OCI-LY1 (cell line): ENCODE measurements around the gene SLX4.

ENCODE experiments used
- H2AFZ ChIP-seq: fragments of 200-600 bp; sonication (generic), shearing (Covaris generic); 2 replicates; pipeline ENCODE4 v1.6.0; 2014; ENCODE audit warnings: antibody characterized with exemption, mild to moderate bottlenecking, low read length
- H3F3A ChIP-seq: fragments of 200-600 bp; sonication (generic), shearing (Covaris generic); 2 replicates; pipeline ENCODE4 v1.6.0; 2014; ENCODE audit warnings: mild to moderate bottlenecking, antibody characterized with exemption, low read length, moderate library complexity; ENCODE audit not compliant: insufficient read depth
- H3K27ac ChIP-seq: fragments of 200-600 bp; sonication (generic); 2 replicates; pipeline ENCODE4 v1.5.1; 2014; ENCODE audit warnings: low read length, mixed run types, mild to moderate bottlenecking, low read depth; ENCODE audit not compliant: poor library complexity, severe bottlenecking
- H3K27me3 ChIP-seq: fragments of 200-600 bp; sonication (generic); 2 replicates; pipeline ENCODE4 v1.6.0; 2014; ENCODE audit warnings: antibody characterized with exemption, mild to moderate bottlenecking, low read length, moderate library complexity; ENCODE audit not compliant: insufficient read depth
- H3K36me3 ChIP-seq: fragments of 200-600 bp; sonication (generic); 2 replicates; pipeline ENCODE4 v1.6.1; 2014; ENCODE audit warnings: mild to moderate bottlenecking, antibody characterized with exemption, low read length, moderate library complexity, mixed read lengths; ENCODE audit not compliant: insufficient read depth
- H3K4me1 ChIP-seq: fragments of 200-600 bp; sonication (generic); 2 replicates; pipeline ENCODE4 v1.5.1; 2014; ENCODE audit warnings: mild to moderate bottlenecking, low read length, moderate library complexity; ENCODE audit not compliant: insufficient read depth, severe bottlenecking
- H3K4me2 ChIP-seq: fragments of 200-600 bp; sonication (generic), shearing (Covaris generic); 2 replicates; pipeline ENCODE4 v1.6.1; 2014; ENCODE audit warnings: low read length
- H3K4me3 ChIP-seq: fragments of 200-600 bp; sonication (generic); 2 replicates; pipeline ENCODE4 v1.5.1; 2014; ENCODE audit warnings: low read length, low read depth, mild to moderate bottlenecking, mixed read lengths; ENCODE audit not compliant: poor library complexity, severe bottlenecking
- H3K79me2 ChIP-seq: fragments of 200-600 bp; shearing (Covaris generic); 2 replicates; pipeline ENCODE4 v1.6.1; 2016; ENCODE audit warnings: mixed run types, low read length, mixed read lengths; ENCODE audit not compliant: insufficient read depth
- H3K9ac ChIP-seq: fragments of 200-600 bp; sonication (generic), shearing (Covaris generic); 2 replicates; pipeline ENCODE4 v1.6.1; 2014; ENCODE audit warnings: mild to moderate bottlenecking, low read length, mixed read lengths
- H3K9me2 ChIP-seq: fragments of 200-600 bp; sonication (generic), shearing (Covaris generic); 2 replicates; pipeline ENCODE4 v1.6.1; 2014; ENCODE audit warnings: low read depth, mild to moderate bottlenecking, low read length, mixed read lengths
- H3K9me3 ChIP-seq: fragments of 200-600 bp; shearing (Covaris generic); 2 replicates; pipeline ENCODE4 v1.6.1; 2014; ENCODE audit warnings: low read length, mixed read lengths
- H4K20me1 ChIP-seq: fragments of 200-600 bp; sonication (generic), shearing (Covaris generic); 2 replicates; pipeline ENCODE4 v1.6.0; 2016; ENCODE audit warnings: mild to moderate bottlenecking, low read length; ENCODE audit not compliant: insufficient read depth
- CTCF ChIP-seq: fragments of 200-600 bp; sonication (generic), shearing (Covaris generic); IDR thresholded peaks from 2 replicates; pipeline ENCODE4 v1.5.1; 2017; ENCODE audit warnings: mild to moderate bottlenecking, antibody characterized with exemption, low read length, moderate library complexity, mixed read lengths
- EZH2 ChIP-seq: fragments of 200-600 bp; sonication (generic), shearing (Covaris generic); IDR thresholded peaks from 2 replicates; pipeline ENCODE4 v1.8.0; 2017; ENCODE audit warnings: borderline replicate concordance, mixed run types, mild to moderate bottlenecking, antibody characterized with exemption, low read length, moderate library complexity, mixed read lengths

The SLX4 gene

GRCh38 chr16:3570420-3571062 is 40.9 kb downstream of the SLX4 start:
- no peak overlapping the region for H2AFZ ChIP-seq
- TF ChIP-seq EZH2, result no peak
- TF ChIP-seq CTCF, result no peak
- no peak overlapping the region for H3K27ac ChIP-seq
- no peak overlapping the region for H3K9ac ChIP-seq
- no peaks in the 10 kb centered on the region for H3K27me3 ChIP-seq
- H3K9me3 ChIP-seq, result no peaks in the 10 kb centered on the region; the same call in 1 of the 2 replicates
- no peaks in the 10 kb centered on the region for H3K9me2 ChIP-seq
- H3K36me3 ChIP-seq, result peaks cover 14% of the 10 kb centered on the region
- 0 out of 2 replicates have a peak, but pooled peaks cover 3% of the 10 kb centered on the region for H3K79me2 ChIP-seq
- H3K4me3 ChIP-seq, result no peak overlapping the region
- H3F3A ChIP-seq, result no peaks in the 10 kb centered on the region
- H3K4me2 ChIP-seq, result no peak overlapping the region
- peaks cover 7% of the 10 kb centered on the region for H3K4me1 ChIP-seq
- H4K20me1 ChIP-seq, result no peaks in the 10 kb centered on the region

- H3K27ac ChIP-seq, result no peak overlapping the region
- H3F3A ChIP-seq, result no peaks in the 10 kb centered on the region
- H2AFZ ChIP-seq, result no peak overlapping the region
- peaks cover under 1% of the 10 kb centered on the region for H3K4me1 ChIP-seq
- H4K20me1 ChIP-seq, result no peaks in the 10 kb centered on the region
- no peak for TF ChIP-seq EZH2
- no peak for TF ChIP-seq CTCF
- H3K4me3 ChIP-seq, result no peak overlapping the region
- peaks cover 14% of the 10 kb centered on the region for H3K36me3 ChIP-seq
- no peaks in the 10 kb centered on the region; the same call in 1 of the 2 replicates for H3K9me3 ChIP-seq
- H3K79me2 ChIP-seq, result 0 out of 2 replicates have a peak, but pooled peaks cover 3% of the 10 kb centered on the region
- no peaks in the 10 kb centered on the region for H3K9me2 ChIP-seq
- H3K27me3 ChIP-seq, result no peaks in the 10 kb centered on the region
- H3K4me2 ChIP-seq, result no peak overlapping the region
- H3K9ac ChIP-seq, result no peak overlapping the region
Measured at GRCh38 chr16:3569851-3570250, 41.6 kb downstream of the SLX4 start.

- TF ChIP-seq EZH2 (no peak), CTCF (no peak)
- no peak overlapping the region for H3K4me3 ChIP-seq
Measured at GRCh38 chr16:3566990-3567389, 44.4 kb downstream of the SLX4 start.

More at GRCh38 chr16:3566990-3567389, 44.4 kb downstream of the SLX4 start:
- no peak overlapping the region for H2AFZ ChIP-seq
- no peak overlapping the region for H3K9ac ChIP-seq
- no peaks in the 10 kb centered on the region for H3K27me3 ChIP-seq
- H4K20me1 ChIP-seq, result no peaks in the 10 kb centered on the region
- H3K9me2 ChIP-seq, result no peaks in the 10 kb centered on the region
- H3K27ac ChIP-seq, result no peak overlapping the region
- H3K36me3 ChIP-seq, result peaks cover 15% of the 10 kb centered on the region
- 0 out of 2 replicates have a peak, but pooled peaks cover 3% of the 10 kb centered on the region for H3K79me2 ChIP-seq
- no peak overlapping the region for H3K4me2 ChIP-seq
- no peaks in the 10 kb centered on the region for H3F3A ChIP-seq
- H3K4me1 ChIP-seq, result no peaks in the 10 kb centered on the region
- no peaks in the 10 kb centered on the region; the same call in 1 of the 2 replicates for H3K9me3 ChIP-seq
